Raji (cell line): Measurements from ENCODE around the gene TAX1BP3.

Experiments used
- POLR2A ChIP-seq: IDR thresholded peaks from 2 replicates; pipeline ENCODE4 v1.6.1; 2011; ENCODE audit warnings: low read depth, low read length, control low read depth; ENCODE audit not compliant: insufficient read depth

TAX1BP3 gene

DNA sequence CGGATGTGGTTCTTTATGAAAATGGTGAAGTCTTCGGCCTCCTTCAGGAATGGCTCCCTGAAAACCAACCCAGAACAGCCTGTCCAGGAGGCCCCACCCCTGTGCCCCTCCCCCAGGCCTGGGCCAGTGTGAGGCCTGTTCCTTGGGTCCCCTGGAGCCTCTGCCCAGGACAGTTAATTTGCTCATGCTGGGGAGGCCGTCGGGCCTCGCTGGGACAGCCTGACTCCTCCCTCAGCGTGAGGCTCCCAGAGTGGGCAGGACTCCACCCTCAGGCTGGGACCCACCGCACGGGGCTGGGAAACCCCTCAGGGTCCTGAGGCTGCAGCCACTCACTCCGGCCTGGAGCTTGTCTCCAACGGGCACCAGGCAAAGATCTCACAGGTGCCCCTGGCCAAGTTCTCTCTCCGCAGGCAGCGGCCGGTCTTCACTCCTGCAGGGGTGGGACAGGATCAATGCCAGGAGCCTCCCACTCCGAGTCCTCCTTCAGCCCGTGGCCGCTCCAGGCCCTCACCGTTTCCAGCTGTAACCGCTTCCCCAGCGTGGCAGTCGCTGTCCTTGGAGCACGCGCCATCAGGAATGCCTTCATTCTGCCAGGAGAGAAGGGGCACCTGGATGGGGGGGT is 21.8 kb upstream of the TAX1BP3 start:
- TF ChIP-seq POLR2A = no peak

DNA sequence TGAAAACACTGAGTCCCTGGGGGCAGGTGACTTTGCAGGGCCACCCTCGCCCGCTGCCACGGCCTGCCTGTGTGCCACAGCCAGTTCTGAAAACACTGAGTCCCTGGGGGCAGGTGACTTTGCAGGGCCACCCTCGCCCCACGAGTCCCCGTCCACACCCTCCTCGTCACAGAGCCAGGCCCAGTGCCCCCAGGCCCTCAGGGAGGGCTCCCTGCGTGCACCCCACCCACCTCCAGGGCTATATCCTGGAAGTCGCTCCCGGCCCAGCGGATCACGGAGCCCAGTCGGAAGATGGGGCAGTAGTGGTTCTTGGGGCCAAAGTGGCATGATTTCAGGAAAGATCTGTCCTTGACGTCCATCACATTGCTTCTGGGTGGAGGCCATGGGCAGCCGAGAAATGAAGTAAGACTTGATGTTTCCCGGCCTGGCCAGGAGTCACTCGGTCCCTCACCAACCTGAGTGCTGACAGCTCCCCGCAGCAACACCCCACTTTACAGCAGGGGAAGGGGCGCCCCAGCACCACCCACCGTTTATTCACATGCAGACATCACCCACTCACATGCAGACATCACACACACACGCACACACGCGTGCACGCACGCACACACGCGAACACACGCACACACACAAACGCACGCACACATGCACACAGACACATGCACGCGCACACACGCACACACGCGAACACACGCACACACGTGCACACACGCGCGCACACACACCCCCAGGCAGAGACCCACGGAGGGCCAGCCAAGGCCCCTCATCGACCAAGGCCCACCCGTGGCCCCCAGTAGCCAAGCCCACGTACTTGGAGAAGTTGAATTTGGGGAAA is 21.1 kb upstream of the TAX1BP3 start:
- no peak for TF ChIP-seq POLR2A

DNA sequence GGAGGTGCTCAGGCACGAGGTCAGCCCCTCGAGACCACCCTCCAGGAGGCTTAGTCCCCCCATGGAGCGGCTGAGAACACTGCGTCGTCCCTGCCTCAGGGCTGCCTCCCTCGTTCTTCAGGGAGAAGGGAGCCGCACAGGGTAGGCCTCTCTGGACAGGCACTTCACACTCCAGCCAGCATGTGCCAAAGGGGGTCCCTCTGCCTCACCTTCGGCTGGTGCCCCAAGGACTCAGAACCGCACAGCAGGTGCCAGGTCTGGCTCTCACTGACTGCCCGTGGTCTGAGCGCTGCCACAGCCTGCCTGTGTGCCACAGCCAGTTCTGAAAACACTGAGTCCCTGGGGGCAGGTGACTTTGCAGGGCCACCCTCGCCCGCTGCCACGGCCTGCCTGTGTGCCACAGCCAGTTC is 20.5 kb upstream of the TAX1BP3 start:
- TF ChIP-seq POLR2A = no peak

DNA sequence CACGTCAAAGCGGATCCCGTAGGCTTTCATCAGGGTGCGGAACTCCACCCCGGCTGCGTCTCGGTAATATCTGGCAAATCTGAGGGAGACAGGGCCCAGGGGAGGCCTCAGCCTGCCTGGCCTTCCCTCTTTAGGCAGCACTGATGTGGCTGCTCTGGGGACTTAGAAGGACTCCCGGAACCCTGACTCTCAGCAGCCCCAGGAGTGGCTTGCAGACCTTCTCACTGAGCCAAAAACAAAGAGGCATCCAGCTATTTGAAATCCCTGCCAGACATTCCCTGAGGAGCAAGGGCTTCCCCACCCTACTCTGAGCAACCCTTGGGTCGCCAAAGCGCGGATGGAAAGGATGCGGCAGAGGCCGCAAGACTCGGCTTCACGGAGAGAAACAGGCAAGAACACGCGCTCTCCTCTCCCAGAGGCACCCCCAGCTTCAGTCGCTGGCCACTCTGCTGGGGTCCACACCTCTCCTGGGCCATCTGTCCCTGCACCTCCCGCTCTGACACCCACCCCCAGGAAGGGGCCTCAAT is 19.7 kb upstream of the TAX1BP3 start:
- no peak for TF ChIP-seq POLR2A

DNA sequence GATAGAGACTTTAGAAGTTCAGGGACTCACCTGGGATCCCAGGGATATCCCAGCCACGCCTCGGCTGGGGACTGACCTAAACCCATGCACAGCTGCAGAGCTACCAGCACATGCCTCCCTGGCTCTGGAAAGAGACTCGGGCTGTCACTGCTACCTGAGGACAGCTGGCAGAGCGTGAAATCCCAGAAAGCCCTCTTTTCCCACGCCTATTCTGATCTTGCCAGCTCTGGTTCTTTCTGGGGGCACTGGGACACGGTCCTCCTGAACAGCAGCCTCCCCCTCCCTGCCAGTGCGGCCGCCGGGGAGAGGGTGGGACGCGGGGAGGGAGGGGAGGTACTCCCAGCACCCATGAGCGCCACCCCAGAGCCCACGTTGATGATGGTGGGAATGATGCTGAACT is 16.8 kb upstream of the TAX1BP3 start:
- no peak for TF ChIP-seq POLR2A

DNA sequence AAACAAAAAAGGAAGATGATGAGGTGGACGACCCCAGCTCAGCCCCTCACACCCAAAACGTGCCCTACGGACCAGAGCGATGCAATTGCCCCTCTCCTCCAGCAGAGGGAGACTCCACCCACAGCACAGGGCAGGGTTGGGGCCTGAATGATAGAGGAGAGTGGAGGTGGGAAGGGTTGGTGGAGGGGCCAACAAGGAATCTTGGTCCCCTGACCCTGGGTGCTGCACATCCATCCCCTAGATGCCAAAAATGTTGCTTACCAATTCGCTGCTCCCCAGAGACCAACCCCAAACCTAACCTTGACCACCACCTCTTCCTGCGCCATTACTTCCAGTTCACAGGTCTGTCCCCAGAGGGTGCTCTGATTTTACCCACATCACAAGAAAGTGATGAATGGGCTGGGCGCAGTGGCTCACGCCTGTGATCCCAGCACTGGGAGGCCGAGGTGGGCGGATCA is 14.7 kb upstream of the TAX1BP3 start:
- TF ChIP-seq POLR2A = no peak

DNA sequence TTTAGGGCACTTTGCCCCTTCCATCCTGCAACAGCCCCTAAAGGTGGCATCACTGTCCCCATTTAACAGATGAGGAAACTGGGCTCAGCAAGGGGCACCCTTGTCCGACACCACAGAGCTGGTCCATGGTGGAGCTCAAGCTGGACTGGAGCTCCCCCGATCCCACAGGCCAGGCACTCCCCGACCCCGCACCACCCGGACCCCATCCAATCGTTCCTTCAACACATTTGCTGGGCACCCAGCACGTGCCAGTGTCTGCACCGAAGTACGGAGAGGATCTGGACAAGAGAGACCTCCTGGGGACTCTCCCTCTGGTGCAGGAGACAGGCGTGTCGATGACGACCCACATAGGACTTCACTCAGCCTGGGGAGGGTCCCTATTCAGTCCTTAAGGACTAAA is 13.7 kb upstream of the TAX1BP3 start:
- no peak for TF ChIP-seq POLR2A

DNA sequence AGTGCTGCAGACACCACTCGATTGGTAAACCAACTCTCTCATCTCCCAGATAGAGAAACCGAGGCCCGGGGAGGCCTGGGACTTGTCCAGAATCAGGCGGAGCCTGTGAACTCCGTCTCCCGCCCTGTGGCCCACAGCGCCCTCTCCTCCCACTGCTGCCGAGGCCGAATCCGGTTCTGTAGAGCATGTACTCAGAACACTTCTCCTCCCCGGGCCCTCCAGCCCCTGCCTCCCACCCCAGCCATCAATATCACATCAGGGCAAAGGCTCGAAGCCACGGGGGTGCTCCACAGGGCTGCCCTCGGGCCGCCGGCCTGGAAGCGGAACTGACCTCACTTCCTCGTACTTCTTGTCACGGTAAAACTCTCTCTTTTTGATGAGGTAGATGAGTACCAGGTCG is 13.2 kb upstream of the TAX1BP3 start:
- no peak for TF ChIP-seq POLR2A

DNA sequence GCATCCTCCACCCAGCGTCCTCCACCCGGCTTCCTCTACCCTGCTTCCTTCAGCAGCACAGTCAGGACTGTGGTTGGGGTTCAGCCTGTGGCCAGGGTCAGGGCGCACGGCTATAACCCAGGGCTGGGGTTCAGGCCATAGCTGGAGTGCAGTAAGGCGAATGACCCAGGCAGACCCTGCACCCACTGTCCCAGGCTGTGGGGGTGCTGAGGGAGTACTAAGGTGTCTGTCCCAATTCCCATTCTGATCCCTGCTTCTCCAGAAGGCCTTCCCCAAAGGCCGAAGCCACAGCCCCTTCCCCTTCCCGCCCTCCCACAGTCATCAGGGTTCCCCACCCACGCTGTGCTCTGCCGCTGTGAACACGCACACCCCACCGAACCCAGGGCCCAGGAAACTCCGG is 12.7 kb upstream of the TAX1BP3 start:
- TF ChIP-seq POLR2A = no peak

DNA sequence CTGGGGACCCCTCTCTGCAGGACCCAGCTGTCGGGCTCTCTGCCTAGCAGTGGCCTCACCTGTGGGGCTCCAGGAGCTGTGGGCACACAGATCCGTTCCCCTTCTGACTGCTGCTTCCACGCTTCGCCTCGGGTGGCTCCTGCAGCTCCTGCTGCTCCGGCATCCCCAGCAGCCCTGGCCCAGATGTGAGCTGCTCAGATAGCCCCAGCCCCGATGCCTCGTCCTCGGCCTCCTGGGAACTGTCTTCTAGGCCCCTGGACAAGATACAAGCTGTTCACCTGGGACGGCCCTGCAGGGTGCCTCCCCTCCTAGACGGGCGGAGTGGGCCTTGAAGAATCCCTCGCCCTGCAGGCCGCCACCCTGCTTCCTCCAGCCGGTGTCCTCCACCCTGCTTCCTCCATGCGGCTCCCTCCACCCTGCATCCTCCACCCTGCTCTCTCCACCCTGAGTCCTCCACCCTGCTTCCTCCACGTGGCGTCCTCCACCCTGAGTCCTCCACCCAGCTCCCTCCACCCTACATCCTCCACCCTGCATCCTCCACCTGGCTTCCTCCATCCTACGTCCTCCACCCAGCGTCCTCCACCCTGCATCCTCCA is 11.3 kb upstream of the TAX1BP3 start:
- no peak for TF ChIP-seq POLR2A

DNA sequence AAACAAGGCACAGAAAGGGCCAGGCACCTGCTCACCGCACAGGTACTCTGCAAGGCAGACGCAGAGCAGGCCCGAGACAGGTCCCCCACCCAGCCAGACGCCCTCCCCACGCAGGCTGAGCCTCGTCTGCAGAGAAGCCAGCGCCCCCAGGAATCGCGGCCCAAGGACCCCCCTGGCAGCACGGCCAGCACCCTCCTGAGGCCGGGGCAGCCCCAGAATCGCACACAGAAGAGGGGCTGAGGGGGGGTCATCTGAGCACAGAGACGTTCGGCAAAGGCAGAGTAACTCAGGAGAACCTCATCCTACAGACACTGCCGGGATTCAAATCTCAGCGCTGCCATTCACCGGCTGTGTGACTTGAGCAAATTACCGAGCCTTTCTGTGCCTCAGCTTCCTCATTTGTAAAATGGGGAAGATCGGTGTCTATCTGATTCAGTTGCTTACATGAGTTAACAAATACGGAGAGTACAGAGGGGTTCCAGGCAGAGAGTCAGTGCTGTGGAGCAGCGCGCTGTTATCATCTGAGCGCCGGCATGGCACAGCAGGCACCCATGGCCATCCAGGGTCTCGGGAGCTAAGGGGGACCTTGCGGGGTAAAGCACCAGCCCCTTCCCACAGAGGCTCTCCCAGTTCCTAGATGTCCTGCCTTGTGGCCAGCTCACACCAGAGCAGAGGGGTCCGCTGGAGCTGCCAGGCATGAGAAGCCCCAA is 10.6 kb upstream of the TAX1BP3 start:
- no peak for TF ChIP-seq POLR2A

DNA sequence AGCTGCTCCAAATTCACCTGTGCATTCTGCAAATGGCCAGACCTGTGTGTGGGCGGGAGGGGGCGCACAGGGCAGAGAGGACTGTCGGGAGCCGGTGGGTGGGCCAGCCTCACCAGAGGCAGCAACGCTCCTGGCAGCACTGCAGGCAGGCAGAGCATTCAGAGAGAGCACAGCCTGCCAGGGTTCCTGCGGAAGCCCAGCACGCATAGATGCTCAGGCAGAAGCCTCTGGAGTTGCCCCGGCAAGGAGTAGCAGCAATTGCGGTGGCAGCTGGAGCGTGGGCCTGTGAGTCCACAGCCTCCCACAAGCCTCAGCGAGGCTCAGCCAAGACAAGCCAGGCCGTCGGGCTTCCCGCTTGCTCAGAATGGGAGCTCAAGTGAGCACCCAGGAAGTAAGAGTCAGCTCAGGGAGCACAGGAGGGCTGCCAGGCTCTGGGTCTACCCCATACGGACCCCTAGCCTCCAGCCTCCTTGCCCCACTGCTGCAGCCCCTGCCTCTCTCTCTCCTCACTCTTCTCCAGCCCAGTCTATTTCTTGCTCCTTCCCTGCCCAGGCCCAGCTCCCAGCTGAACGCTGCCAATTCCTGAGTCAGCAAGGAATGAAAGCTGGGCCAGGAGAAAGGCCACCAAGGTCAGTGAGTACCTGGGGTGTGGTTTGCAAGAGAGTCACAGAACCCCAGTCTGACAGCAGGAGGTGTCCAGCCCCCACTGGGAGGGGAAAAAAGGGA is 9.9 kb upstream of the TAX1BP3 start:
- no peak for TF ChIP-seq POLR2A

DNA sequence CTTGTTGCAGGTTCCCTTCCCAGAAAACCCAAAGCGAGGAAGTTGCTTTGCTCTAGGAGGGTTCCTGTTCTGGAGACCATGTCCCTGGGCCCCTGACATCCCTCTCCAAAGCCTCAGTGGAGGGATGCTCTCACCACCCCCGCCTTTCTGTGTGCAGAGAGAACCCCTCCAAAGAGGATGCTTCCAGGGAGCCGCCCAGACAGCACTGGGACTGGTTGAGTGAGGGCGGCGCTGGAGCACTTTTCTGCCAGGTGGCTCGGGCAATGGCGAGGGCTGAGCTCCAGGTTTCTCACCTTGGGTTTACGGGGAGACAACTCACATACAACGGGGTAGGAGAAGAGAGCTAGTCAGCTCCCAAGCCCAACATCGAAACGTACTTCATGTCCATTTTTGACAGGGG is 7.5 kb upstream of the TAX1BP3 start:
- no peak for TF ChIP-seq POLR2A

DNA sequence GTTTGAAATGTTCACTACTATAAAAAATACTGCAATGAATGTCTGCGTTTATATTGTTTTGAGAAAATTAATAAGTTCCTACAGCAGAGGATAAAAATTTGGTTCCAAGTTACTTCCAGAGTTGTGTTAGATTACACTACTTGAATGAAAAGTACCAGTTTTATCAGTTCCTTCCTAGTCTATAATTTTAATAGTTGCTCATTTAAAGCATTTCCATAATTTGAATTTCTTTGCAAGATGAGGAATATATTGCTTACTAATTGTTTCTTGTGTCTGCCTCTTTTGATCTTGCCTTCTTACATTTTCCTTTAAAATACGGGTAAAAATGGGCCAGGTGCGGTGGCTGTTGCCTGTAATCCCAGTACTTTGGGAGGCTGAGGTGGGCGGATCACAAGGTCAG is 4.2 kb upstream of the TAX1BP3 start:
- TF ChIP-seq POLR2A = no peak

DNA sequence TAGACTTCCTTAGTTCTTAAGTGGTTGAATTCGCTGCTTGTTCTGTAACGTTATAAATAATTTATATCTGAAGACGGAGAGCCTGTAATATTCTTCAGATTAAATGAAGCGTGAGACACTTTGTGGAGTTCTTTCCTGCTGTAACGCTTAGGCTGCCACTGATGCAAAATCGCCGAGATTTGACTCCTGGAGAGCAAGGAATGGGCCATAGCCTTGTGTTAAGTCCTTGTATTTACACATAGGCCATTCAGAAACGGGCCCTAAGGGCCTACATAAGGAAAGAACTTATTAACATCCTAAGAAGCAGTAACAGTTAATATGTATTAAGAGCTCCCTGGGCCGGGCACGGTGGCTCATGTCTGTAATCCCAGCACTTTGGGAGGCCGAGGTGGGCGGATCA is 1.2 kb upstream of the TAX1BP3 start:
- TF ChIP-seq POLR2A = no peak

DNA sequence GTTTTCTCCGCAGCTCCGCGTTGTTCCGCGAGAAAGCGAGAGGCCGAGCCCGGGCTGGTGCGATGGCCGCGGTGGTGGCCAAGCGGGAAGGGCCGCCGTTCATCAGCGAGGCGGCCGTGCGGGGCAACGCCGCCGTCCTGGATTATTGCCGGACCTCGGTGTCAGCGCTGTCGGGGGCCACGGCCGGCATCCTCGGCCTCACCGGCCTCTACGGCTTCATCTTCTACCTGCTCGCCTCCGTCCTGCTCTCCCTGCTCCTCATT is 638 bp upstream of the TAX1BP3 start:
- no peak for TF ChIP-seq POLR2A
